Fibroblast of lung (primary cell): Measurements from ENCODE around the gene EIF4EBP2. TPM values are rescaled to one million over a fixed set of nuclear protein-coding genes. Genes with fewer than 3 reads are reported as not detected.

ENCODE experiments used
- DNase-seq, 2 donors: peaks; one replicate each; pipeline versions ENCODE4 v3.0.0 to v3.0.0-alpha.2; 2010; ENCODE audit warnings: low read depth in 2 of 2
- H2AFZ ChIP-seq: 2 replicates; pipeline ENCODE4 v1.5.1; 2012; ENCODE audit warnings: low read length, control low read depth, inconsistent platforms
- H3K27ac ChIP-seq: 2 replicates; pipeline ENCODE4 v1.5.1; 2011; ENCODE audit warnings: low read length, control low read depth; ENCODE audit not compliant: insufficient read depth
- H3K27me3 ChIP-seq: 2 replicates; pipeline ENCODE4 v1.5.1; 2011; ENCODE audit warnings: mild to moderate bottlenecking, low read length; ENCODE audit not compliant: control insufficient read depth, insufficient read depth
- H3K36me3 ChIP-seq: 2 replicates; pipeline ENCODE4 v1.5.1; 2011; ENCODE audit warnings: low read length; ENCODE audit not compliant: control insufficient read depth, insufficient read depth
- H3K4me1 ChIP-seq: 2 replicates; pipeline ENCODE4 v1.5.1; 2011; ENCODE audit warnings: low read length; ENCODE audit not compliant: control insufficient read depth, insufficient read depth; ENCODE audit errors: extremely low read depth
- H3K4me2 ChIP-seq: 2 replicates; pipeline ENCODE4 v1.5.1; 2011; ENCODE audit warnings: low read length, control low read depth; ENCODE audit not compliant: insufficient read depth; ENCODE audit errors: extremely low read depth
- H3K4me3 ChIP-seq, 4 experiments: fragments of 200-600 bp in 1 of 4; sonication (generic) in 1 of 4; replicated peaks in 1 of 4; 2 replicates each; pipeline ENCODE4 v1.5.1; 2011 to 2016; ENCODE audit warnings: low read length in 4 of 4, low read depth in 3 of 4, mild to moderate bottlenecking in 3 of 4, control low read depth in 2 of 4, inconsistent platforms in 1 of 4, mixed read lengths in 1 of 4; ENCODE audit not compliant: insufficient read depth in 1 of 4; ENCODE audit errors: control extremely low read depth in 1 of 4
- H3K79me2 ChIP-seq: 2 replicates; pipeline ENCODE4 v1.5.1; 2012; ENCODE audit warnings: mild to moderate bottlenecking, low read length, inconsistent platforms; ENCODE audit not compliant: control insufficient read depth, insufficient read depth
- H3K9ac ChIP-seq: 2 replicates; pipeline ENCODE4 v1.5.1; 2011; ENCODE audit warnings: mild to moderate bottlenecking, low read length, control low read depth; ENCODE audit not compliant: insufficient read depth
- H3K9me3 ChIP-seq: 2 replicates; pipeline ENCODE4 v1.5.1; 2012; ENCODE audit warnings: low read depth, low read length; ENCODE audit not compliant: control insufficient read depth, insufficient read depth
- H4K20me1 ChIP-seq: 2 replicates; pipeline ENCODE4 v1.5.1; 2011; ENCODE audit warnings: low read length; ENCODE audit not compliant: control insufficient read depth, insufficient read depth; ENCODE audit errors: extremely low read depth
- EZH2 ChIP-seq: IDR thresholded peaks from 2 replicates; pipeline ENCODE4 v1.5.1; 2012; ENCODE audit warnings: low read length, control low read depth, mild to moderate bottlenecking; ENCODE audit errors: missing control alignments
- polyA plus RNA-seq, 2 donors: library from polyadenylated mRNA; depleted of rRNA in 1 of 2; stranded (reverse) in 1 of 2; unstranded in 1 of 2; fragments of >200 nt; gene quantifications; 2 replicates each; pipeline ENCODE4 v1.2.1, GENCODE V29; 2011 to 2012; ENCODE audit warnings: missing spikeins in 1 of 2
- total RNA-seq: library from RNA; depleted of rRNA; stranded (reverse); fragments of >200 nt; gene quantifications from 2 replicates; pipeline ENCODE4 v1.2.1, GENCODE V29; 2014
- TF ChIP-seq, protein P1 (sequence below), 2 donors: IDR thresholded peaks in 1 of 2; conservative IDR thresholded peaks in 1 of 2; 1 replicate in 1 of 2; 2 replicates in 1 of 2; pipeline ENCODE4 v1.5.1; 2011 to 2012; ENCODE audit warnings: low read length in 2 of 2, control low read depth in 1 of 2, inconsistent platforms in 1 of 2, low read depth in 1 of 2, mild to moderate bottlenecking in 1 of 2

EIF4EBP2 gene
- total and polyA plus RNA-seq, 2 donors (not counting 1 experiment from before 2014, with no cell fraction given), result 18.0 to 44.9 TPM

- H3K9ac ChIP-seq, result no peak overlapping the region
- H3K79me2 ChIP-seq, result no peaks in the 10 kb centered on the region
- no peaks in the 10 kb centered on the region for H3K36me3 ChIP-seq
- peaks cover 5% of the 10 kb centered on the region for H3K4me1 ChIP-seq
- H3K27me3 ChIP-seq, result peaks cover 34% of the 10 kb centered on the region
- H4K20me1 ChIP-seq, result no peaks in the 10 kb centered on the region
- H2AFZ ChIP-seq, result no peak overlapping the region
- no peak overlapping the region for H3K4me3 ChIP-seq
- H3K27ac ChIP-seq, result no peak overlapping the region
- H3K9me3 ChIP-seq, result no peaks in the 10 kb centered on the region
- no peak for TF ChIP-seq EZH2
- TF ChIP-seq, protein P1, sequence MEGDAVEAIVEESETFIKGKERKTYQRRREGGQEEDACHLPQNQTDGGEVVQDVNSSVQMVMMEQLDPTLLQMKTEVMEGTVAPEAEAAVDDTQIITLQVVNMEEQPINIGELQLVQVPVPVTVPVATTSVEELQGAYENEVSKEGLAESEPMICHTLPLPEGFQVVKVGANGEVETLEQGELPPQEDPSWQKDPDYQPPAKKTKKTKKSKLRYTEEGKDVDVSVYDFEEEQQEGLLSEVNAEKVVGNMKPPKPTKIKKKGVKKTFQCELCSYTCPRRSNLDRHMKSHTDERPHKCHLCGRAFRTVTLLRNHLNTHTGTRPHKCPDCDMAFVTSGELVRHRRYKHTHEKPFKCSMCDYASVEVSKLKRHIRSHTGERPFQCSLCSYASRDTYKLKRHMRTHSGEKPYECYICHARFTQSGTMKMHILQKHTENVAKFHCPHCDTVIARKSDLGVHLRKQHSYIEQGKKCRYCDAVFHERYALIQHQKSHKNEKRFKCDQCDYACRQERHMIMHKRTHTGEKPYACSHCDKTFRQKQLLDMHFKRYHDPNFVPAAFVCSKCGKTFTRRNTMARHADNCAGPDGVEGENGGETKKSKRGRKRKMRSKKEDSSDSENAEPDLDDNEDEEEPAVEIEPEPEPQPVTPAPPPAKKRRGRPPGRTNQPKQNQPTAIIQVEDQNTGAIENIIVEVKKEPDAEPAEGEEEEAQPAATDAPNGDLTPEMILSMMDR (conservative IDR thresholded peaks at IDR 0.05 in 1 of 2, IDR thresholded peaks at IDR 0.05 in 1 of 2; ENCODE audit: low read depth in 1 of 2, low read length in 2 of 2), result no peak
- no peak for DNase-seq
- no peak overlapping the region for H3K4me2 ChIP-seq
Measured at GRCh38 chr10:70437721-70438120, 33.8 kb downstream of the EIF4EBP2 start.

DNA sequence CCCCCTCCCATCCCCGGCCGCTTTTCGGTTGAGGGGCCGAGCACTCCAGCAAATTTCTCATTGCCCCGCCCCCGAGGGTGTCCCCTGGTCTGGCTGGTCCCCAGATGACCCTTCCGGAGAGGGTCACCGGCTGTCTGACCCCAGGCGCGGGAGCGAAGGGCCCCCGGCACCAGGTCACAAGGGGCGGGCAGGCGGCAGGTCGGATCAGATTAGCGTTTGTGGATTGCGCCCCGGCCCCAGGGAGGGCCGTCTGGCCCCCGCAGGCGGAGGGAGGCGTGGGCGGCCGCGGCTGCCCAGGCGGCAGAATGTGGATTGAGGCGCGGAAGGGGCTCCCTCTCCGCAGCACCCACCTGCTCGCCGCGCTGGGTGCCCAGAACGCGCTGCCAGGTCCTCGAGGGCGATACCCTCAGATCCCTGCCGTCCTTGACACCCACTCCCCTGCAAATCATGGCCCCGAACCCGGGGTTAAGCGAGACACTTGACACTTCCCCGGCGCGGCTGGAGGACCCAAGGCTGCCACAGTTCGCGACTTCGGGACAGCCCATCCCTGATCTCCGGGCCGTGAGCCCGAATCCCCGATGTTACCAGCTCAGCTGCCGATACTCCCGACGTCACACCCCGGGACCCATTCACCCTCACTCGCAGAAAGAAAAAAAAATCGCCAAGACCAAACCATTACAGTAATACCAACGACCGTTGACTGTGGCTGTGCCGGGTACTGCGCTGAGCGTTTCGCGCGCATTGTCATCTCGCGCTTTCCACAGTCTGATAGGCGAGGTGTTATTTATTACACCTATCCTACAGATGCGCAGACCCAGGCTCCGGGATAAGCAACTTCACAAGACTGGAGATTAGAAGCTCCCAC, 36.6 kb downstream of the EIF4EBP2 start:
- TF ChIP-seq, protein P1 (conservative IDR thresholded peaks at IDR 0.05 in 1 of 2, IDR thresholded peaks at IDR 0.05 in 1 of 2; ENCODE audit: low read depth in 1 of 2, low read length in 2 of 2), result no peak
- TF ChIP-seq EZH2, result peak; percentile 91
- no peaks in the 10 kb centered on the region for H3K36me3 ChIP-seq
- no peaks in the 10 kb centered on the region for H3K4me1 ChIP-seq
- H3K9me3 ChIP-seq, result no peaks in the 10 kb centered on the region
- DNase-seq, result no peak
- H3K4me2 ChIP-seq, result peak overlapping the region; percentile 19
- H3K27me3 ChIP-seq, result peaks cover 40% of the 10 kb centered on the region
- no peaks in the 10 kb centered on the region for H3K79me2 ChIP-seq
- H3K27ac ChIP-seq, result no peak overlapping the region
- H4K20me1 ChIP-seq, result no peaks in the 10 kb centered on the region
- no peak overlapping the region for H2AFZ ChIP-seq
- H3K9ac ChIP-seq, result no peak overlapping the region
- H3K4me3 ChIP-seq, result no peak overlapping the region

- Histone ChIP-seq H3K4me2 (peak within 1 kb of the TSS; percentile 19), H3K27ac (no peak within 1 kb of the TSS), H4K20me1 (no peaks in the 10 kb centered on the region), H3K4me3 (no peak within 1 kb of the TSS), H3K79me2 (no peaks in the 10 kb centered on the region), H3K27me3 (peaks cover 40% of the 10 kb centered on the region), H3K9me3 (no peaks in the 10 kb centered on the region), H3K36me3 (no peaks in the 10 kb centered on the region), H2AFZ (no peak within 1 kb of the TSS), H3K9ac (no peak within 1 kb of the TSS), H3K4me1 (peaks cover 4% of the 10 kb centered on the region)
- no peak for DNase-seq
- TF ChIP-seq, protein P1 (conservative IDR thresholded peaks at IDR 0.05 in 1 of 2, IDR thresholded peaks at IDR 0.05 in 1 of 2; ENCODE audit: low read depth in 1 of 2, low read length in 2 of 2), result no peak
- TF ChIP-seq EZH2, result no peak
Measured at GRCh38 chr10:70441161-70441894, 37.4 kb downstream of the EIF4EBP2 start, which contains the start of gene NODAL. NODAL (minus strand) TSS chr10:70441681; CDS start chr10:70441667, 14 bp downstream.
